ENCODE data around the gene CYLD. TPM values are rescaled to one million over a fixed set of nuclear protein-coding genes. Genes with fewer than 3 reads are reported as not detected.

CYLD gene
- total RNA-seq, 5 donors from 2014 or later (not counting 1 experiment from before 2014, with no cell fraction given) = 243 to 380 (median 294) TPM

GRCh38 chr16:50709061-50709684 lies 32.7 kb upstream of the CYLD start:
- H3K4me3 Mint-ChIP-seq = peak overlapping the region in 1 of 3 donors; percentile 37
- peaks cover 31% of the 10 kb centered on the region for H3K36me3 Mint-ChIP-seq
- H3K4me1 ChIP-seq (ENCODE audit: control insufficient read depth in 1 of 2, extremely low read depth in 1 of 2, insufficient read depth in 2 of 2, low read length in 2 of 2) = peaks cover 5 to 16% of the 10 kb centered on the region in 2 experiments
- CTCF ChIA-PET = interaction anchor here in 1 of 2 donors (0.6 to 1.5 kb wide), 5 partner anchors 12 to 97 kb away, joined by 3 to 5 read pairs (median 3); partner anchors contain the start of gene CYLD
- H3K27me3 ChIP-seq (replicated peaks in 1 of 2; ENCODE audit: control insufficient read depth in 2 of 2, extremely low read depth in 1 of 2, insufficient read depth in 2 of 2, low read length in 1 of 2) = no peaks in the 10 kb centered on the region
- ATAC-seq (replicated peaks in 1 of 4) = peak in 3 of 4 experiments; percentile 30 to 46 (median 31)
- H3K4me3 ChIP-seq (ENCODE audit: control insufficient read depth in 1 of 2, extremely low read depth in 1 of 2, low read length in 1 of 2) = no peak overlapping the region
- peaks cover 21 to 49% (median 47%) of the 10 kb centered on the region in 3 donors for H3K4me1 Mint-ChIP-seq
- POLR2A ChIA-PET = interaction anchor here in 1 of 2 donors (0.7 kb wide), 1 partner anchor 58 kb away, joined by 3 read pairs; no protein-coding TSS in a partner anchor
- H3K9me3 ChIP-seq = no peaks in the 10 kb centered on the region
- peak overlapping the region; percentile 82 for H3K27ac Mint-ChIP-seq
- H3K27ac ChIP-seq (ENCODE audit: low read length) = peak overlapping the region; percentile 24
- peak in 1 of 35 experiments; percentile 15 for DNase-seq
- WGBS (ENCODE audit: insufficient coverage) = 29% methylated on average over 2 of the region's 8 CpGs
- H3K9me3 Mint-ChIP-seq = peaks cover 11 to 12% (median 12%) of the 10 kb centered on the region in 3 donors
- H3K27me3 Mint-ChIP-seq = no peaks in the 10 kb centered on the region
- H3K36me3 ChIP-seq (ENCODE audit: control insufficient read depth in 2 of 2, extremely low read depth in 1 of 2, insufficient read depth in 1 of 2, low read length in 1 of 2) = no peaks in the 10 kb centered on the region

GRCh38 chr16:50709980-50710379 lies 31.9 kb upstream of the CYLD start:
- Mint-ChIP-seq H3K4me1 (peaks cover 21 to 49% (median 47%) of the 10 kb centered on the region in 3 donors), H3K36me3 (peaks cover 29% of the 10 kb centered on the region), H3K9me3 (peaks cover 7 to 9% (median 7%) of the 10 kb centered on the region in 3 donors), H3K4me3 (no peak overlapping the region), H3K27ac (peak overlapping the region in 1 of 2 donors; percentile 58), H3K27me3 (no peaks in the 10 kb centered on the region)
- H3K27ac ChIP-seq (ENCODE audit: low read length) = no peak overlapping the region
- WGBS (ENCODE audit: insufficient coverage) = 100% methylated on average over 2 of the region's 5 CpGs
- CTCF ChIA-PET = interaction anchor here in 1 of 2 donors (1.3 kb wide), 1 partner anchor 13 kb away, joined by 3 read pairs; no protein-coding TSS in a partner anchor
- no peaks in the 10 kb centered on the region for H3K9me3 ChIP-seq
- ATAC-seq (replicated peaks in 1 of 4) (no peak), DNase-seq (no peak)
- H3K27me3 ChIP-seq (replicated peaks in 1 of 2; ENCODE audit: control insufficient read depth in 2 of 2, extremely low read depth in 1 of 2, insufficient read depth in 2 of 2, low read length in 1 of 2) = no peaks in the 10 kb centered on the region
- no peak overlapping the region for H3K4me3 ChIP-seq (ENCODE audit: control insufficient read depth in 1 of 2, extremely low read depth in 1 of 2, low read length in 1 of 2)
- no peaks in the 10 kb centered on the region for H3K36me3 ChIP-seq (ENCODE audit: control insufficient read depth in 2 of 2, extremely low read depth in 1 of 2, insufficient read depth in 1 of 2, low read length in 1 of 2)
- peaks cover 7 to 16% of the 10 kb centered on the region in 2 experiments for H3K4me1 ChIP-seq (ENCODE audit: control insufficient read depth in 1 of 2, extremely low read depth in 1 of 2, insufficient read depth in 2 of 2, low read length in 2 of 2)
- POLR2A ChIA-PET = no interaction called here

- no peak for ATAC-seq (replicated peaks in 1 of 4)
- no peaks in the 10 kb centered on the region for H3K9me3 ChIP-seq
- POLR2A ChIA-PET = no interaction called here
- no peak overlapping the region for H3K4me3 Mint-ChIP-seq
- H3K27me3 ChIP-seq (replicated peaks in 1 of 2; ENCODE audit: control insufficient read depth in 2 of 2, extremely low read depth in 1 of 2, insufficient read depth in 2 of 2, low read length in 1 of 2) = no peaks in the 10 kb centered on the region
- H3K27ac ChIP-seq (ENCODE audit: low read length) = no peak overlapping the region
- CTCF ChIA-PET = interaction anchor here in 1 of 2 donors (0.6 kb wide), 1 partner anchor 1199 kb away, joined by 3 read pairs; no protein-coding TSS in a partner anchor
- no peaks in the 10 kb centered on the region for H3K9me3 Mint-ChIP-seq
- WGBS (ENCODE audit: insufficient coverage) = 96% methylated on average over 20 of the region's 21 CpGs
- H3K4me1 Mint-ChIP-seq = peaks cover 21 to 46% (median 40%) of the 10 kb centered on the region in 3 donors
- no peak overlapping the region for H3K27ac Mint-ChIP-seq
- DNase-seq = no peak
- H3K27me3 Mint-ChIP-seq = no peaks in the 10 kb centered on the region
- no peaks in the 10 kb centered on the region for H3K36me3 ChIP-seq (ENCODE audit: control insufficient read depth in 2 of 2, extremely low read depth in 1 of 2, insufficient read depth in 1 of 2, low read length in 1 of 2)
- H3K4me3 ChIP-seq (ENCODE audit: control insufficient read depth in 1 of 2, extremely low read depth in 1 of 2, low read length in 1 of 2) = no peak overlapping the region
- H3K4me1 ChIP-seq (ENCODE audit: control insufficient read depth in 1 of 2, extremely low read depth in 1 of 2, insufficient read depth in 2 of 2, low read length in 2 of 2) = peaks cover 7 to 16% of the 10 kb centered on the region in 2 experiments
- H3K36me3 Mint-ChIP-seq = peaks cover 20% of the 10 kb centered on the region
Observed at GRCh38 chr16:50711040-50711439, 30.8 kb upstream of the CYLD start.

GRCh38 chr16:50711862-50712559 lies 29.9 kb upstream of the CYLD start:
- POLR2A ChIA-PET = no interaction called here
- DNase-seq = no peak
- Mint-ChIP-seq H3K4me3 (no peak overlapping the region), H3K27me3 (no peaks in the 10 kb centered on the region), H3K9me3 (no peaks in the 10 kb centered on the region), H3K4me1 (peaks cover 21 to 41% (median 39%) of the 10 kb centered on the region in 3 donors), H3K27ac (no peak overlapping the region), H3K36me3 (peaks cover 17% of the 10 kb centered on the region)
- H3K9me3 ChIP-seq = no peaks in the 10 kb centered on the region
- ATAC-seq (replicated peaks in 1 of 4) = no peak
- no peak overlapping the region for H3K4me3 ChIP-seq (ENCODE audit: control insufficient read depth in 1 of 2, extremely low read depth in 1 of 2, low read length in 1 of 2)
- CTCF ChIA-PET = no interaction called here
- 95% methylated on average over 25 of the region's 25 CpGs for WGBS (ENCODE audit: insufficient coverage)
- no peaks in the 10 kb centered on the region for H3K36me3 ChIP-seq (ENCODE audit: control insufficient read depth in 2 of 2, extremely low read depth in 1 of 2, insufficient read depth in 1 of 2, low read length in 1 of 2)
- peaks cover 7 to 16% of the 10 kb centered on the region in 2 experiments for H3K4me1 ChIP-seq (ENCODE audit: control insufficient read depth in 1 of 2, extremely low read depth in 1 of 2, insufficient read depth in 2 of 2, low read length in 2 of 2)
- H3K27ac ChIP-seq (ENCODE audit: low read length) = no peak overlapping the region
- H3K27me3 ChIP-seq (replicated peaks in 1 of 2; ENCODE audit: control insufficient read depth in 2 of 2, extremely low read depth in 1 of 2, insufficient read depth in 2 of 2, low read length in 1 of 2) = no peaks in the 10 kb centered on the region

GRCh38 chr16:50712560-50712898 lies 29.4 kb upstream of the CYLD start:
- ATAC-seq (replicated peaks in 1 of 4) (no peak), DNase-seq (no peak)
- no peaks in the 10 kb centered on the region for H3K36me3 ChIP-seq (ENCODE audit: control insufficient read depth in 2 of 2, extremely low read depth in 1 of 2, insufficient read depth in 1 of 2, low read length in 1 of 2)
- no peaks in the 10 kb centered on the region for H3K9me3 ChIP-seq
- peaks cover 19% of the 10 kb centered on the region for H3K36me3 Mint-ChIP-seq
- H3K9me3 Mint-ChIP-seq = no peaks in the 10 kb centered on the region
- peak overlapping the region in 1 of 2 donors; percentile 31 for H3K27ac Mint-ChIP-seq
- H3K4me1 Mint-ChIP-seq = peaks cover 23 to 41% (median 39%) of the 10 kb centered on the region in 3 donors
- no peak overlapping the region for H3K4me3 Mint-ChIP-seq
- ChIA-PET CTCF (no interaction called here), POLR2A (no interaction called here)
- H3K4me1 ChIP-seq (ENCODE audit: control insufficient read depth in 1 of 2, extremely low read depth in 1 of 2, insufficient read depth in 2 of 2, low read length in 2 of 2) = peaks cover 7 to 16% of the 10 kb centered on the region in 2 experiments
- 80% methylated on average over 1 of the region's 3 CpGs for WGBS (ENCODE audit: insufficient coverage)
- no peak overlapping the region for H3K4me3 ChIP-seq (ENCODE audit: control insufficient read depth in 1 of 2, extremely low read depth in 1 of 2, low read length in 1 of 2)
- no peak overlapping the region for H3K27ac ChIP-seq (ENCODE audit: low read length)
- H3K27me3 Mint-ChIP-seq = no peaks in the 10 kb centered on the region
- H3K27me3 ChIP-seq (replicated peaks in 1 of 2; ENCODE audit: control insufficient read depth in 2 of 2, extremely low read depth in 1 of 2, insufficient read depth in 2 of 2, low read length in 1 of 2) = no peaks in the 10 kb centered on the region

GRCh38 chr16:50712956-50713355 lies 28.9 kb upstream of the CYLD start:
- Mint-ChIP-seq H3K9me3 (no peaks in the 10 kb centered on the region), H3K27me3 (no peaks in the 10 kb centered on the region), H3K27ac (no peak overlapping the region), H3K4me3 (no peak overlapping the region), H3K4me1 (peaks cover 23 to 41% (median 36%) of the 10 kb centered on the region in 3 donors), H3K36me3 (peaks cover 19% of the 10 kb centered on the region)
- CTCF ChIA-PET = no interaction called here
- POLR2A ChIA-PET = no interaction called here
- H3K27me3 ChIP-seq (replicated peaks in 1 of 2; ENCODE audit: control insufficient read depth in 2 of 2, extremely low read depth in 1 of 2, insufficient read depth in 2 of 2, low read length in 1 of 2) = no peaks in the 10 kb centered on the region
- no peak overlapping the region for H3K27ac ChIP-seq (ENCODE audit: low read length)
- DNase-seq = no peak
- WGBS (ENCODE audit: insufficient coverage) = 100% methylated on average over 1 of the region's 4 CpGs
- H3K4me3 ChIP-seq (ENCODE audit: control insufficient read depth in 1 of 2, extremely low read depth in 1 of 2, low read length in 1 of 2) = no peak overlapping the region
- H3K4me1 ChIP-seq (ENCODE audit: control insufficient read depth in 1 of 2, extremely low read depth in 1 of 2, insufficient read depth in 2 of 2, low read length in 2 of 2) = peaks cover 7 to 16% of the 10 kb centered on the region in 2 experiments
- no peaks in the 10 kb centered on the region for H3K9me3 ChIP-seq
- H3K36me3 ChIP-seq (ENCODE audit: control insufficient read depth in 2 of 2, extremely low read depth in 1 of 2, insufficient read depth in 1 of 2, low read length in 1 of 2) = no peaks in the 10 kb centered on the region
- ATAC-seq (replicated peaks in 1 of 4) = no peak

Data from T-cell (primary cell).